Activated CD4-positive, alpha-beta T cell treated with anti-CD3 and anti-CD28 coated beads, Interleukin-2, amount 10 ng/mL, durations not matched to agents 7 days and 5 days (primary cell): ENCODE results near the gene CDH13. TPM values are rescaled to one million over a fixed set of nuclear protein-coding genes. Genes with fewer than 3 reads are reported as not detected.

Experiments
- CTCF ChIA-PET: fragments of 350-600 bp; sonication (Branson Sonifier 250); formaldehyde crosslinking; loops from one replicate; lab custom pipeline; 2021; ENCODE audit warnings: antibody characterized with exemption; lab: Charles Lee
- POLR2A ChIA-PET: fragments of 350-600 bp; sonication (Branson Sonifier 250); formaldehyde crosslinking; loops from one replicate; lab custom pipeline; 2021; ENCODE audit warnings: antibody characterized with exemption; lab: Charles Lee
- DNase-seq: peaks from one replicate; pipeline ENCODE4 v3.0.0-alpha.2; 2020
- H3K27ac Mint-ChIP-seq: one replicate; pipeline ENCODE4 v1.8.0; 2021; ENCODE audit warnings: mild to moderate bottlenecking, moderate library complexity, mixed read lengths
- H3K27me3 Mint-ChIP-seq: one replicate; pipeline ENCODE4 v1.8.0; 2021; ENCODE audit warnings: mixed read lengths
- H3K36me3 Mint-ChIP-seq: one replicate; pipeline ENCODE4 v1.8.0; 2021; ENCODE audit warnings: low read depth, mixed read lengths
- H3K4me1 Mint-ChIP-seq: one replicate; pipeline ENCODE4 v1.8.0; 2021; ENCODE audit warnings: mixed read lengths
- H3K4me3 Mint-ChIP-seq: one replicate; pipeline ENCODE4 v1.8.0; 2021; ENCODE audit warnings: mild to moderate bottlenecking, moderate library complexity, mixed read lengths
- H3K9me3 Mint-ChIP-seq: one replicate; pipeline ENCODE4 v1.8.0; 2021; ENCODE audit warnings: mixed read lengths
- total RNA-seq, 2 experiments: library from RNA; stranded (reverse); gene quantifications; one replicate each; pipeline ENCODE4 v1.2.3, GENCODE V29; 2021

CDH13 gene
- total RNA-seq, 2 experiments from 2014 or later, result not detected

- no peaks in the 10 kb centered on the region for H3K36me3 Mint-ChIP-seq
- ChIA-PET CTCF (interaction anchor here (0.8 kb wide), 1 partner anchor 10 kb away, joined by 3 read pairs; no protein-coding TSS in a partner anchor), POLR2A (no interaction called here)
- no peak for DNase-seq
- H3K4me1 Mint-ChIP-seq, result no peaks in the 10 kb centered on the region
- no peaks in the 10 kb centered on the region for H3K27me3 Mint-ChIP-seq
- no peaks in the 10 kb centered on the region for H3K9me3 Mint-ChIP-seq
- no peak overlapping the region for H3K4me3 Mint-ChIP-seq
- H3K27ac Mint-ChIP-seq, result no peak overlapping the region
Observed at GRCh38 chr16:83205896-83206295, 579.1 kb downstream of the CDH13 start.

- POLR2A ChIA-PET, result no interaction called here
Observed at GRCh38 chr16:83206426-83206825, 579.7 kb downstream of the CDH13 start.

GRCh38 chr16:83211711-83212110, 584.9 kb downstream of the CDH13 start:
- Mint-ChIP-seq H3K4me3 (no peak overlapping the region), H3K9me3 (no peaks in the 10 kb centered on the region), H3K27ac (no peak overlapping the region), H3K36me3 (no peaks in the 10 kb centered on the region), H3K27me3 (no peaks in the 10 kb centered on the region), H3K4me1 (no peaks in the 10 kb centered on the region)
- ChIA-PET POLR2A (no interaction called here), CTCF (interaction anchor here (1.1 kb wide), 1 partner anchor 11 kb away, joined by 4 read pairs; no protein-coding TSS in a partner anchor)
- no peak for DNase-seq

More at GRCh38 chr16:83206426-83206825, 579.7 kb downstream of the CDH13 start:
- no peak overlapping the region for H3K4me3 Mint-ChIP-seq
- no peaks in the 10 kb centered on the region for H3K4me1 Mint-ChIP-seq
- H3K9me3 Mint-ChIP-seq, result no peaks in the 10 kb centered on the region
- CTCF ChIA-PET, result interaction anchor here (0.8 kb wide), 1 partner anchor 9 kb away, joined by 3 read pairs; no protein-coding TSS in a partner anchor
- no peak for DNase-seq
- H3K27me3 Mint-ChIP-seq, result no peaks in the 10 kb centered on the region
- H3K36me3 Mint-ChIP-seq, result no peaks in the 10 kb centered on the region
- H3K27ac Mint-ChIP-seq, result no peak overlapping the region

DNA sequence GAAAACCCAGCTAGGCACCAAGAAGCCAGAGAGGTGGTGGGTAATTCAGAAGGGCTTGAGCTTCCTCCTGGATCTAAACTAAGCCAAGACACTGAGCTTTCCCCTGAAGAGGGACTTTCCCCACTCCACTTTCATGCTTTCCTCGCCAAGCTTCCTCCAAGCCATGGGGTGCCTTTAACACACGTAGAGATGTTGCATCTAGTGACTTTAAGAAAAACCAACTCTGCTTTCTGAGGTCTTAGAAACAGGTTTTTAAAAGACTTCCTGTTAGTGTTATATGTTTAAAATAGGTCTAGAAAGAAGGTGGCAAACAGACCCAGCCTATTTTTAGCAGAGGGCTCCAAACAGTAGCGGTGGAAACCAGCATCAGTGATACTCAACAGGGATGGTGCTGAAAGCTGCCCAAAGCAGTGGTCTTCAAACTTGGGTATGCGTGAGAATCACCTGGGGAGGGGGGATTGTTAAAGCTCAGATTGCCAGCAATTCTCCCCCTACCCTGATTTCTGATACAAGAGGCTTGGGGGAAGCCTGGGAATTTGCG, 585.6 kb downstream of the CDH13 start:
- Mint-ChIP-seq H3K4me3 (no peak overlapping the region), H3K9me3 (no peaks in the 10 kb centered on the region), H3K27me3 (no peaks in the 10 kb centered on the region), H3K4me1 (no peaks in the 10 kb centered on the region), H3K27ac (no peak overlapping the region), H3K36me3 (no peaks in the 10 kb centered on the region)
- no peak for DNase-seq
- POLR2A ChIA-PET, result no interaction called here
- CTCF ChIA-PET, result no interaction called here

- ChIA-PET CTCF (no interaction called here), POLR2A (no interaction called here)
- Mint-ChIP-seq H3K36me3 (no peaks in the 10 kb centered on the region), H3K4me1 (no peaks in the 10 kb centered on the region), H3K27ac (no peak overlapping the region), H3K27me3 (no peaks in the 10 kb centered on the region), H3K9me3 (no peaks in the 10 kb centered on the region), H3K4me3 (no peak overlapping the region)
- DNase-seq, result no peak
Observed at GRCh38 chr16:83214671-83215070, 587.9 kb downstream of the CDH13 start.

DNA sequence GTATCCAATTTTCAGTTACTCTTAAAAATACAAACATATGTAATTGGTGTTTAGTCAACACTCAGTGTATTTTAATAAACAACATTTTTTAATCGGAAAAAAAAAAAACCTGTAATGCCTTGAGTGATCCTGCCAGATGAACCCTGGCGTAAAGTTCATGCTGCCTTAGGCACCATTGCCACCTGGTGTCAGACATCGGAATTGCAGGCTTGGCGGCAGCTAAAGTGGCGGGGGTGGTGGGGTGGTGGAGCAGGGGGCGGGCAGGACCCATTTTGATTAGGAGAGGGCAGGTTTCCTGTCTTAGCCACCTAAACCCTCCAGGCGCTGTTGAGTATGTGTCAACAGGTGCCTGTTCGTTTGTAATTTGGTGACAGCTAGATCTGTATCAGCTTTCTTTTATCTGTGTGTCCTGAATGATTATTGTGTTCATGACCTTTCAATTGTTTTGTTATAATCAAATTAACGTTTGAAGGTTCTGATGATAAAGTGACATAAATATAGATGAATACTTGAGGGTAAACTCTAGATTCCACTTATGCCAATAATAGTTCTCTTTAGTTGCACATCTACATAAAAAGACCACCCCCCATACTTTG, 588.7 kb downstream of the CDH13 start:
- ChIA-PET CTCF (interaction anchor here (0.9 to 1.0 kb wide), 2 partner anchors 9 to 952 kb away, joined by 3 to 5 read pairs; no protein-coding TSS in a partner anchor), POLR2A (no interaction called here)
- Mint-ChIP-seq H3K4me1 (no peaks in the 10 kb centered on the region), H3K27me3 (no peaks in the 10 kb centered on the region), H3K4me3 (no peak overlapping the region), H3K9me3 (no peaks in the 10 kb centered on the region), H3K27ac (no peak overlapping the region), H3K36me3 (no peaks in the 10 kb centered on the region)
- peak; percentile 55 for DNase-seq

GRCh38 chr16:83219285-83219684, 592.5 kb downstream of the CDH13 start:
- no peaks in the 10 kb centered on the region for H3K9me3 Mint-ChIP-seq
- CTCF ChIA-PET, result no interaction called here
- no peaks in the 10 kb centered on the region for H3K4me1 Mint-ChIP-seq
- H3K27ac Mint-ChIP-seq, result no peak overlapping the region
- no peaks in the 10 kb centered on the region for H3K27me3 Mint-ChIP-seq
- POLR2A ChIA-PET, result no interaction called here
- H3K4me3 Mint-ChIP-seq, result no peak overlapping the region
- no peaks in the 10 kb centered on the region for H3K36me3 Mint-ChIP-seq
- DNase-seq, result no peak

GRCh38 chr16:83220066-83220465, 593.3 kb downstream of the CDH13 start:
- CTCF ChIA-PET, result no interaction called here
- Mint-ChIP-seq H3K4me1 (no peaks in the 10 kb centered on the region), H3K27ac (no peak overlapping the region), H3K4me3 (no peak overlapping the region), H3K36me3 (no peaks in the 10 kb centered on the region), H3K27me3 (no peaks in the 10 kb centered on the region), H3K9me3 (no peaks in the 10 kb centered on the region)
- no peak for DNase-seq
- POLR2A ChIA-PET, result interaction anchor here (0.7 kb wide), 1 partner anchor 14 kb away, joined by 3 read pairs; no protein-coding TSS in a partner anchor

DNA sequence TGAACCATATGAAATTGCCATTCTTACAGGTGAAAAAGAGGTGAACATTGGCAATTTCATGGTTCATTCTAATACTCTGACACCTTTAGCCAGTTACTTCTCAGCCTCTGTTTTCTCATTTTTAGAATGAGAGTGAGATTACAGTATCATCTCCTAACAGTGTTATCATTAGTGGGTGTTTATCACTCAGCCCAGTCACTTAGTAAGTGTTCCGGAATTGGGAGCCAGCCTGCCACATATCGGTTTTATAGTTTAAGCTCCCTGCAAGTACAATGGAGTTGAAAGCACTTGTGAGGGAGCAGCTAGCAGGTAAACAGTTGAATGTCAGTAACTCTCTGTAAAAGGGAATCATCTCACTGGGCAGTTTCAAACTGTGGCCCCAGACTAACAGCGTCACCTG, 597.9 kb downstream of the CDH13 start:
- Mint-ChIP-seq H3K36me3 (no peaks in the 10 kb centered on the region), H3K27me3 (no peaks in the 10 kb centered on the region), H3K4me1 (no peaks in the 10 kb centered on the region), H3K27ac (no peak overlapping the region), H3K9me3 (no peaks in the 10 kb centered on the region), H3K4me3 (no peak overlapping the region)
- ChIA-PET POLR2A (no interaction called here), CTCF (no interaction called here)
- DNase-seq, result no peak

GRCh38 chr16:83227336-83227735, 600.6 kb downstream of the CDH13 start:
- ChIA-PET CTCF (no interaction called here), POLR2A (no interaction called here)
- H3K9me3 Mint-ChIP-seq, result no peaks in the 10 kb centered on the region
- H3K27ac Mint-ChIP-seq, result no peak overlapping the region
- no peak for DNase-seq
- no peaks in the 10 kb centered on the region for H3K27me3 Mint-ChIP-seq
- H3K36me3 Mint-ChIP-seq, result no peaks in the 10 kb centered on the region
- no peak overlapping the region for H3K4me3 Mint-ChIP-seq
- no peaks in the 10 kb centered on the region for H3K4me1 Mint-ChIP-seq

DNA sequence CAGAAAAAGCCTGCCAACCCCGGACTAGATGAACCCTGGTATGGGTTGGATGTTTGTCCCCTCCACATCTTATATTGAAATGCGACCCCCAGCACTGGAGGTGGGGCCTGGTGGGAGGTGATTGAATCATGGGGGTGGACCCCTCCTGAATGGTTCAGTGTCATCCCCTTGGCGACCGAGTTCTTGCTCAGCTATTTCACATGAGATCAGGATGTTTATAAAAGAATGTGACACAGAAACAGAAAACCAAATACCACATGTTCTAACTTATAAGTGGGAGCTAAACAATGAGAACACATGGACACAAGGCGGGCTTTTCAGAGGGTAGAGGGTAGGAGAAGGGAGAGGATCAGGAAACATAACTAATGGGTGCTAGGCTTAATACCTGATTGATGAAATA, 605.0 kb downstream of the CDH13 start:
- ChIA-PET POLR2A (no interaction called here), CTCF (no interaction called here)
- Mint-ChIP-seq H3K4me3 (no peak overlapping the region), H3K27me3 (no peaks in the 10 kb centered on the region), H3K36me3 (no peaks in the 10 kb centered on the region), H3K27ac (no peak overlapping the region), H3K9me3 (no peaks in the 10 kb centered on the region), H3K4me1 (no peaks in the 10 kb centered on the region)
- no peak for DNase-seq

DNA sequence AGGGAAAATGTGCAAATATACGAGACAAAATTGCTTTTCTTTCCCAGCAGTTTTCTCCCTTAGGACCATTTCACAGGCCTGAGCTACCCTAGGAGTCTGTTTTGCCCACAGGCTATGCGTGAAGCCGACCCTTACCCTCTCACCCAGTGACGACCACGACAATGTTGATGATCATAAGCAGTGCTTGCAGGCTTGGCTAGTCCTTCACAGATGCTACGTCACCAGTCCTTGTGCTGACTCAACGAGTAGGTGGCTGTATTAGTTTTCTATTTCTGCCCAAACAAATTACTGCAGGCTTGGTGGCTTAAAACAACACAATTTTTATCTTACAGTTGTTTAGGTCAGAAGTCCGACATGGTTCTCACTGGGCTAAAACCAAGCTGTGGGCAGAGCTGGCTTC, 606.4 kb downstream of the CDH13 start:
- DNase-seq, result no peak
- Mint-ChIP-seq H3K9me3 (no peaks in the 10 kb centered on the region), H3K27me3 (no peaks in the 10 kb centered on the region), H3K36me3 (no peaks in the 10 kb centered on the region), H3K27ac (no peak overlapping the region), H3K4me3 (no peak overlapping the region), H3K4me1 (no peaks in the 10 kb centered on the region)
- ChIA-PET POLR2A (no interaction called here), CTCF (no interaction called here)

DNA sequence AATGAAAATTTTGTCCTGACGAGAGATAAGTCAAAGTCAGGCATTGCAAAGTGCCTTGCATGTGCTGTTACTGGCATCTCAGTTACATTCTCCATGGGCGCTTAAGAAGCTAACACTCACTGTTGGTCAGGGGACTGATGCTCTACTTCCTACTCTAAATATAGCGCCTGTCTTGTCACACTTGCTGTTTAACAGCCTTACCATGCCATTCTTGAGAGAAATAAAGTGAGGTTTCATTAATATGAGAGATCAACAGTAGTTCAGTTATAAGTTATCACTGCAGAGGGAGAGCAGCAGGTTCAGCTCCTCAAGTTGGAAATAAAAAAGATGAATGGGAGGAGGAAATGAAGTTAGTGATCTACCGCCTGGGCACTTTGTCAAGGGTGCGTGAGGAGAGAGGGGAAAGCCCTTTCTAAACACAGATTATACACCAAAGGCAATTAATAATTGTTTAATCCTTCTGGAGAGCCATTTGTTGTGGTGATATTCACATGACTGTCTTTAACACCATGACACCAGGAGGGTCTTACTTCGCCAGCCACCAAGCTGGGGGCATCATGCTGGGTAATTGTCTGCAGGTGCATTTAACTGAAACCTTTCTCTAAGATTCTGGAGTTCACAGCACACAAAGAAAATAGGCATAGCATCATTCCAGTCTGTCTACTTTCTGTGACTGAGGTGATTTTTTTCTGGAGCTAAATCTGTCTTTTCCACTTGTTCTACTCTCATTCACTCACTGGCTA, 612.4 kb downstream of the CDH13 start:
- Mint-ChIP-seq H3K27ac (no peak overlapping the region), H3K27me3 (no peaks in the 10 kb centered on the region), H3K9me3 (no peaks in the 10 kb centered on the region), H3K36me3 (no peaks in the 10 kb centered on the region), H3K4me3 (no peak overlapping the region), H3K4me1 (no peaks in the 10 kb centered on the region)
- no peak for DNase-seq
- CTCF ChIA-PET, result no interaction called here
- POLR2A ChIA-PET, result no interaction called here
